Fibroblast of peridontal ligament (primary cell): ENCODE data around the gene RNF175.
A peak's percentile ranks its signal among the peaks of the same experiment; 100 is the strongest.

Experiments used
- DNase-seq: peaks from one replicate; pipeline ENCODE4 v3.0.0-alpha.2; 2010; ENCODE audit errors: extremely low read depth

The RNF175 gene

GRCh38 chr4:153748378-153748777, 11.4 kb downstream of the RNF175 start:
- peak; percentile 54 for DNase-seq

- DNase-seq = no peak
Observed at GRCh38 chr4:153747406-153747955, 12.3 kb downstream of the RNF175 start.

GRCh38 chr4:153745651-153746050, 14.2 kb downstream of the RNF175 start:
- no peak for DNase-seq

- DNase-seq = no peak
Observed at GRCh38 chr4:153741541-153741940, 18.3 kb downstream of the RNF175 start.

- DNase-seq = no peak
Observed at GRCh38 chr4:153735906-153736461, 23.8 kb downstream of the RNF175 start.

- peak; percentile 32 for DNase-seq
Observed at GRCh38 chr4:153733751-153734448, 25.9 kb downstream of the RNF175 start.

- DNase-seq = peak; percentile 92
Observed at GRCh38 chr4:153731239-153731638, 28.6 kb downstream of the RNF175 start.

GRCh38 chr4:153729895-153730294, 29.9 kb downstream of the RNF175 start:
- no peak for DNase-seq

GRCh38 chr4:153728660-153729059, 31.2 kb downstream of the RNF175 start:
- DNase-seq = no peak

GRCh38 chr4:153728151-153728550, 31.7 kb downstream of the RNF175 start:
- no peak for DNase-seq

- DNase-seq = no peak
Observed at GRCh38 chr4:153725831-153726154, 34.0 kb downstream of the RNF175 start.

- peak; percentile 66 for DNase-seq
Observed at GRCh38 chr4:153725136-153725830, 34.5 kb downstream of the RNF175 start.

- DNase-seq = no peak
Observed at GRCh38 chr4:153724606-153725005, 35.2 kb downstream of the RNF175 start.

- no peak for DNase-seq
Observed at GRCh38 chr4:153722036-153722435, 37.8 kb downstream of the RNF175 start.

GRCh38 chr4:153713866-153714646, 45.8 kb downstream of the RNF175 start:
- DNase-seq = no peak

- no peak for DNase-seq
Observed at GRCh38 chr4:153710681-153711080, 49.1 kb downstream of the RNF175 start.

GRCh38 chr4:153706519-153706918, 53.3 kb downstream of the RNF175 start:
- no peak for DNase-seq

GRCh38 chr4:153705743-153706468, 53.9 kb downstream of the RNF175 start:
- no peak for DNase-seq

- DNase-seq = no peak
Observed at GRCh38 chr4:153704522-153704921, 55.3 kb downstream of the RNF175 start.

- DNase-seq = no peak
Observed at GRCh38 chr4:153684971-153685371, 74.9 kb downstream of the RNF175 start.

- no peak for DNase-seq
Observed at GRCh38 chr4:153684182-153684970, 75.4 kb downstream of the RNF175 start, which contains the start of gene TLR2. Gene TLR2 (plus strand): TSS chr4:153684280. CDS start chr4:153702908, 18,628 bp downstream.
